ENCODE results near the gene ITFG1. TPM values are rescaled to one million over a fixed set of nuclear protein-coding genes. Genes with fewer than 3 reads are reported as not detected.

ITFG1 gene
- total and polyA plus RNA-seq, 9 of the 15 experiments (the other 6 are each of a cell fraction or from before 2014, with no cell fraction given), result 17.1 to 83.5 (median 35.8) TPM

DNA sequence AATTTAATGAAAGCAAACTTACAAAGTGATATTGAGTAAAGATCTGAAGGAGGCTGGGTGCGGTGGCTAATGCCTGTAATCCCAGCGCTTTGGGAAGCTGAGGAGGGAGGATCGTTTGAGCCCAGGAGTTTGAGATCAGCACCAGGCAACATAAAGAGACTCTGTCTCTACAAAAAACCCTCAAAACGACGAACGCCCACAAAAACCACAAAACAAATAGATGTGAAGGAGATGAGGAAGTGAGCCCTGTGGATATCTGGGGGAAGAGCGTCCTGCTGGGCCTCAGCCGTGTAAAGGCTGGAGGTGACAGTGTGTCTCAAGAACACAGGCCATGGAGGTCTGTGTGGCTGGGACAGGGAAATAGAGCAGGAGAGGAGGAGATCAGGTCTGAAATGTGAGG lies 68.8 kb downstream of the ITFG1 start (continued):
- TF ChIP-seq, protein P1, sequence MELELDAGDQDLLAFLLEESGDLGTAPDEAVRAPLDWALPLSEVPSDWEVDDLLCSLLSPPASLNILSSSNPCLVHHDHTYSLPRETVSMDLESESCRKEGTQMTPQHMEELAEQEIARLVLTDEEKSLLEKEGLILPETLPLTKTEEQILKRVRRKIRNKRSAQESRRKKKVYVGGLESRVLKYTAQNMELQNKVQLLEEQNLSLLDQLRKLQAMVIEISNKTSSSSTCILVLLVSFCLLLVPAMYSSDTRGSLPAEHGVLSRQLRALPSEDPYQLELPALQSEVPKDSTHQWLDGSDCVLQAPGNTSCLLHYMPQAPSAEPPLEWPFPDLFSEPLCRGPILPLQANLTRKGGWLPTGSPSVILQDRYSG (tag; conservative IDR thresholded peaks at IDR 0.05; ENCODE audit: low read depth), result no peak
- TF ChIP-seq, protein P2, sequence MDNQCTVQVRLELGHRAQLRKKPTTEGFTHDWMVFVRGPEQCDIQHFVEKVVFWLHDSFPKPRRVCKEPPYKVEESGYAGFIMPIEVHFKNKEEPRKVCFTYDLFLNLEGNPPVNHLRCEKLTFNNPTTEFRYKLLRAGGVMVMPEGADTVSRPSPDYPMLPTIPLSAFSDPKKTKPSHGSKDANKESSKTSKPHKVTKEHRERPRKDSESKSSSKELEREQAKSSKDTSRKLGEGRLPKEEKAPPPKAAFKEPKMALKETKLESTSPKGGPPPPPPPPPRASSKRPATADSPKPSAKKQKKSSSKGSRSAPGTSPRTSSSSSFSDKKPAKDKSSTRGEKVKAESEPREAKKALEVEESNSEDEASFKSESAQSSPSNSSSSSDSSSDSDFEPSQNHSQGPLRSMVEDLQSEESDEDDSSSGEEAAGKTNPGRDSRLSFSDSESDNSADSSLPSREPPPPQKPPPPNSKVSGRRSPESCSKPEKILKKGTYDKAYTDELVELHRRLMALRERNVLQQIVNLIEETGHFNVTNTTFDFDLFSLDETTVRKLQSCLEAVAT (IDR thresholded peaks at IDR 0.05), result peak in 1 of 2 experiments; percentile 98; a peak in 2 of 4 replicates
- no peak for TF ChIP-seq CSDE1 (IDR thresholded peaks at IDR 0.05)
- TF ChIP-seq SPI1 (IDR thresholded peaks at IDR 0.05; ENCODE audit: borderline replicate concordance, low read depth, low read length), result peak; percentile 98
- peak; percentile 75 for TF ChIP-seq SOX6 (IDR thresholded peaks at IDR 0.05)
- TF ChIP-seq CBFA2T3 (IDR thresholded peaks at IDR 0.05), result peak; percentile 56
- no peak for TF ChIP-seq ZNF699 (CRISPR knock-in tag; IDR thresholded peaks at IDR 0.05; ENCODE audit: insufficient replicate concordance)
- TF ChIP-seq GTF2F1 (IDR thresholded peaks at IDR 0.05; ENCODE audit: low read depth, low read length), result no peak
- peak; percentile 55; the same call in 1 of the 2 replicates for TF ChIP-seq EP300 (IDR thresholded peaks at IDR 0.05; ENCODE audit: low read length)
- no peak for TF ChIP-seq TGIF2 (CRISPR knock-in tag; IDR thresholded peaks at IDR 0.05)
- TF ChIP-seq TEAD4 (IDR thresholded peaks at IDR 0.05; ENCODE audit: low read length), result peak; percentile 43; the same call in 1 of the 2 replicates
- no peak for TF ChIP-seq TEAD4 (CRISPR knock-in tag; IDR thresholded peaks at IDR 0.05; ENCODE audit: borderline replicate concordance)
- peak in 1 of 2 experiments; percentile 62; a peak in 1 of 4 replicates for TF ChIP-seq ARNT (IDR thresholded peaks at IDR 0.05)
- 0 out of 3 replicates have a peak, but pooled peaks of 1 of the 2 experiments have one; percentile 20 for TF ChIP-seq CBX3 (IDR thresholded peaks at IDR 0.05; ENCODE audit: borderline replicate concordance in 1 of 2, low read length in 2 of 2)
- TF ChIP-seq MYC (IDR thresholded peaks at IDR 0.05; ENCODE audit: low read depth, low read length), result peak; percentile 45; the same call in 1 of the 2 replicates
- no peak for TF ChIP-seq MYC (CRISPR knock-in tag; IDR thresholded peaks at IDR 0.05; ENCODE audit: borderline replicate concordance, low read depth)
- peak; percentile 59; the same call in 1 of the 2 replicates for TF ChIP-seq ZEB2 (IDR thresholded peaks at IDR 0.05)
- TF ChIP-seq ZNF311 (CRISPR knock-in tag; IDR thresholded peaks at IDR 0.05), result no peak
- TF ChIP-seq, protein P3, sequence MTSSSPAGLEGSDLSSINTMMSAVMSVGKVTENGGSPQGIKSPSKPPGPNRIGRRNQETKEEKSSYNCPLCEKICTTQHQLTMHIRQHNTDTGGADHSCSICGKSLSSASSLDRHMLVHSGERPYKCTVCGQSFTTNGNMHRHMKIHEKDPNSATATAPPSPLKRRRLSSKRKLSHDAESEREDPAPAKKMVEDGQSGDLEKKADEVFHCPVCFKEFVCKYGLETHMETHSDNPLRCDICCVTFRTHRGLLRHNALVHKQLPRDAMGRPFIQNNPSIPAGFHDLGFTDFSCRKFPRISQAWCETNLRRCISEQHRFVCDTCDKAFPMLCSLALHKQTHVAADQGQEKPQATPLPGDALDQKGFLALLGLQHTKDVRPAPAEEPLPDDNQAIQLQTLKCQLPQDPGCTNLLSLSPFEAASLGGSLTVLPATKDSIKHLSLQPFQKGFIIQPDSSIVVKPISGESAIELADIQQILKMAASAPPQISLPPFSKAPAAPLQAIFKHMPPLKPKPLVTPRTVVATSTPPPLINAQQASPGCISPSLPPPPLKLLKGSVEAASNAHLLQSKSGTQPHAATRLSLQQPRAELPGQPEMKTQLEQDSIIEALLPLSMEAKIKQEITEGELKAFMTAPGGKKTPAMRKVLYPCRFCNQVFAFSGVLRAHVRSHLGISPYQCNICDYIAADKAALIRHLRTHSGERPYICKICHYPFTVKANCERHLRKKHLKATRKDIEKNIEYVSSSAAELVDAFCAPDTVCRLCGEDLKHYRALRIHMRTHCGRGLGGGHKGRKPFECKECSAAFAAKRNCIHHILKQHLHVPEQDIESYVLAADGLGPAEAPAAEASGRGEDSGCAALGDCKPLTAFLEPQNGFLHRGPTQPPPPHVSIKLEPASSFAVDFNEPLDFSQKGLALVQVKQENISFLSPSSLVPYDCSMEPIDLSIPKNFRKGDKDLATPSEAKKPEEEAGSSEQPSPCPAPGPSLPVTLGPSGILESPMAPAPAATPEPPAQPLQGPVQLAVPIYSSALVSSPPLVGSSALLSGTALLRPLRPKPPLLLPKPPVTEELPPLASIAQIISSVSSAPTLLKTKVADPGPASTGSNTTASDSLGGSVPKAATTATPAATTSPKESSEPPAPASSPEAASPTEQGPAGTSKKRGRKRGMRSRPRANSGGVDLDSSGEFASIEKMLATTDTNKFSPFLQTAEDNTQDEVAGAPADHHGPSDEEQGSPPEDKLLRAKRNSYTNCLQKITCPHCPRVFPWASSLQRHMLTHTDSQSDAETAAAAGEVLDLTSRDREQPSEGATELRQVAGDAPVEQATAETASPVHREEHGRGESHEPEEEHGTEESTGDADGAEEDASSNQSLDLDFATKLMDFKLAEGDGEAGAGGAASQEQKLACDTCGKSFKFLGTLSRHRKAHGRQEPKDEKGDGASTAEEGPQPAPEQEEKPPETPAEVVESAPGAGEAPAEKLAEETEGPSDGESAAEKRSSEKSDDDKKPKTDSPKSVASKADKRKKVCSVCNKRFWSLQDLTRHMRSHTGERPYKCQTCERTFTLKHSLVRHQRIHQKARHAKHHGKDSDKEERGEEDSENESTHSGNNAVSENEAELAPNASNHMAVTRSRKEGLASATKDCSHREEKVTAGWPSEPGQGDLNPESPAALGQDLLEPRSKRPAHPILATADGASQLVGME (CRISPR knock-in tag; IDR thresholded peaks at IDR 0.05), result no peak
- peak; percentile 46; the same call in 1 of the 2 replicates for TF ChIP-seq HDAC2 (IDR thresholded peaks at IDR 0.05)
- TF ChIP-seq HOXB6 (CRISPR knock-in tag; IDR thresholded peaks at IDR 0.05; ENCODE audit: borderline replicate concordance), result no peak
- no peak for TF ChIP-seq NFIX (CRISPR knock-in tag; IDR thresholded peaks at IDR 0.05; ENCODE audit: low read depth)
- TF ChIP-seq SUPT5H (IDR thresholded peaks at IDR 0.05), result no peak
